Measurements from ENCODE around the gene PCSK9.

DNA sequence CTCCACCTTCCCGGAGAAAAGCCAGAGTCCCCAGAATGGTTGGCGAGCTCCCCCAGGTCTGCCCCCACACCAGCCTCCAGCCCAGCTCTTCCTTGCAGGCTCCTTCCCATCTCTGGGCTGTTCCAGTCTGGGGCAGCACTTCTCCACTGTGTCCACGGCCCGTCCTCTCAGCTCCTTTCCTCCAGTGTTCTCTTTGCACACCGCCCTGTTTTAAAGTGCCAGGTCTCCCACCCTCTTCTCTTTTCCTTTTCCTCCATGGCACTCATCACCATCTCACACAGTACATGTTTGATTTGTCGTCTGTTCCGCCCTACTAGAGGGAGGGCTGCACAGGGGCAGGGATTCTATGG lies 6.1 kb upstream of the PCSK9 start:
- TF ChIP-seq ARNT (IDR thresholded peaks at IDR 0.05) (no peak), BHLHE40 (IDR thresholded peaks at IDR 0.05; ENCODE audit: borderline replicate concordance) (no peak), TARDBP (IDR thresholded peaks at IDR 0.05) (no peak), FOXM1 (IDR thresholded peaks at IDR 0.05; ENCODE audit: borderline replicate concordance) (no peak), SP1 (IDR thresholded peaks at IDR 0.05) (no peak), FOXA1 (IDR thresholded peaks at IDR 0.05) (no peak), LEF1 (IDR thresholded peaks at IDR 0.05; ENCODE audit: borderline replicate concordance) (no peak), SUZ12 (IDR thresholded peaks at IDR 0.05) (no peak), HDGF (IDR thresholded peaks at IDR 0.05; ENCODE audit: borderline replicate concordance) (no peak), ZNF384 (IDR thresholded peaks at IDR 0.05) (no peak), L3MBTL2 (conservative IDR thresholded peaks at IDR 0.05) (no peak), FOXK2 (IDR thresholded peaks at IDR 0.05) (no peak)
- TF ChIP-seq, protein P1, sequence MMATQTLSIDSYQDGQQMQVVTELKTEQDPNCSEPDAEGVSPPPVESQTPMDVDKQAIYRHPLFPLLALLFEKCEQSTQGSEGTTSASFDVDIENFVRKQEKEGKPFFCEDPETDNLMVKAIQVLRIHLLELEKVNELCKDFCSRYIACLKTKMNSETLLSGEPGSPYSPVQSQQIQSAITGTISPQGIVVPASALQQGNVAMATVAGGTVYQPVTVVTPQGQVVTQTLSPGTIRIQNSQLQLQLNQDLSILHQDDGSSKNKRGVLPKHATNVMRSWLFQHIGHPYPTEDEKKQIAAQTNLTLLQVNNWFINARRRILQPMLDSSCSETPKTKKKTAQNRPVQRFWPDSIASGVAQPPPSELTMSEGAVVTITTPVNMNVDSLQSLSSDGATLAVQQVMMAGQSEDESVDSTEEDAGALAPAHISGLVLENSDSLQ (IDR thresholded peaks at IDR 0.05): no peak
